Measurements from ENCODE around the gene NDUFAF3.
A peak's percentile ranks its signal among the peaks of the same experiment; 100 is the strongest.

Gene NDUFAF3

GRCh38 chr3:49028673-49029562 lies 7.0 kb downstream of the NDUFAF3 start, which contains the start of gene IMPDH2 (continued):
- TF ChIP-seq ZNF280D (tag by site-specific recombination; IDR thresholded peaks at IDR 0.05) (no peak), IKZF3 (tag by site-specific recombination; IDR thresholded peaks at IDR 0.05) (no peak), ZNF114 (tag by site-specific recombination; IDR thresholded peaks at IDR 0.05) (no peak), MEIS1 (CRISPR knock-in tag; IDR thresholded peaks at IDR 0.05; ENCODE audit: borderline replicate concordance) (no peak), ZBTB20 (tag by site-specific recombination; IDR thresholded peaks at IDR 0.05) (no peak; the same call in 1 of the 2 replicates), BCL6B (tag by site-specific recombination; IDR thresholded peaks at IDR 0.05) (no peak), ZNF639 (tag by site-specific recombination; IDR thresholded peaks at IDR 0.05) (peak; percentile 57; the same call in 1 of the 2 replicates), ZNF747 (tag by site-specific recombination; IDR thresholded peaks at IDR 0.05) (no peak), ZNF157 (tag by site-specific recombination; IDR thresholded peaks at IDR 0.05) (no peak), ZNF335 (tag by site-specific recombination; conservative IDR thresholded peaks at IDR 0.05) (peak; percentile 82), HOXC10 (CRISPR knock-in tag; IDR thresholded peaks at IDR 0.05) (no peak), ZNF354C (tag by site-specific recombination; IDR thresholded peaks at IDR 0.05; ENCODE audit: borderline replicate concordance, low read depth) (no peak), GLI2 (tag by site-specific recombination; IDR thresholded peaks at IDR 0.05; ENCODE audit: borderline replicate concordance, low read depth) (no peak), ZSCAN23 (tag by site-specific recombination; IDR thresholded peaks at IDR 0.05) (0 out of 2 replicates have a peak, but pooled peaks have one; percentile 61), ZFP3 (tag by site-specific recombination; IDR thresholded peaks at IDR 0.05; ENCODE audit: low read depth) (no peak), ZBTB8A (tag by site-specific recombination; IDR thresholded peaks at IDR 0.05) (0 out of 2 replicates have a peak, but pooled peaks have one; percentile 39), ZNF394 (tag by site-specific recombination; IDR thresholded peaks at IDR 0.05; ENCODE audit: borderline replicate concordance) (peak; percentile 36), TCF7L2 (IDR thresholded peaks at IDR 0.05; ENCODE audit: borderline replicate concordance, low read depth, low read length) (no peak), ZNF792 (tag by site-specific recombination; IDR thresholded peaks at IDR 0.05) (no peak), ZNF121 (tag by site-specific recombination; IDR thresholded peaks at IDR 0.05) (0 out of 2 replicates have a peak, but pooled peaks have one; percentile 9), ZNF629 (tag by site-specific recombination; IDR thresholded peaks at IDR 0.05) (peak; percentile 98), SETDB1 (IDR thresholded peaks at IDR 0.05; ENCODE audit: insufficient read length, low read length) (no peak), ZNF18 (tag by site-specific recombination; IDR thresholded peaks at IDR 0.05) (no peak), OVOL3 (tag by site-specific recombination; IDR thresholded peaks at IDR 0.05) (no peak), ELK4 (IDR thresholded peaks at IDR 0.05; ENCODE audit: borderline replicate concordance, low read depth, low read length) (no peak), ZNF585B (tag by site-specific recombination; IDR thresholded peaks at IDR 0.05) (no peak), ZNF10 (tag by site-specific recombination; IDR thresholded peaks at IDR 0.05) (0 out of 2 replicates have a peak, but pooled peaks have one; percentile 13), ZBTB7A (tag by site-specific recombination; IDR thresholded peaks at IDR 0.05; ENCODE audit: low read depth) (peak; percentile 64; the same call in 1 of the 2 replicates), ZNF624 (tag by site-specific recombination; IDR thresholded peaks at IDR 0.05) (no peak), ZNF645 (tag by site-specific recombination; IDR thresholded peaks at IDR 0.05) (no peak)
